ENCODE results near the gene CCSAP.
A peak's percentile ranks its signal among the peaks of the same experiment; 100 is the strongest.

CCSAP gene

DNA sequence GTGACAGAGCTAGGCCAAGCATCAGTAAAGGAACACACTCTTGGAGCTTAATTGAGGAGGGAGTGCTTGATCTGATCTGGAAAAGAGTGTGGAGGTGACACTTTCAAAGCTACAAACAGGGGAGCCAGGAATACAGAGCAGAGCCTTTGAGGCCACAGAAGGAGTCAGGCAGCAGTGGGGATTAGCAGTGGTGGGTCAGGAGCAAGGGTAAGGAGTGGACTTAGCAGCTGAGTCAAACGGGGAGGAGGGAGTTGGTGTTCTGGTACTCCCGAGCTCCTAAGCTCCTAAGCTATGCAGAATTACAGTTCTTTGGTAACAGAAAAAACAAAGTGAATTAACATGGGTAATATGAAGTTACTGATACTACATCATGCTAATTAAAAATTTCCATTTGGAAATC, 57.4 kb downstream of the CCSAP start:
- DNase-seq: no peak

- DNase-seq: no peak
Observed at GRCh38 chr1:229284887-229285286, 58.0 kb downstream of the CCSAP start.

DNA sequence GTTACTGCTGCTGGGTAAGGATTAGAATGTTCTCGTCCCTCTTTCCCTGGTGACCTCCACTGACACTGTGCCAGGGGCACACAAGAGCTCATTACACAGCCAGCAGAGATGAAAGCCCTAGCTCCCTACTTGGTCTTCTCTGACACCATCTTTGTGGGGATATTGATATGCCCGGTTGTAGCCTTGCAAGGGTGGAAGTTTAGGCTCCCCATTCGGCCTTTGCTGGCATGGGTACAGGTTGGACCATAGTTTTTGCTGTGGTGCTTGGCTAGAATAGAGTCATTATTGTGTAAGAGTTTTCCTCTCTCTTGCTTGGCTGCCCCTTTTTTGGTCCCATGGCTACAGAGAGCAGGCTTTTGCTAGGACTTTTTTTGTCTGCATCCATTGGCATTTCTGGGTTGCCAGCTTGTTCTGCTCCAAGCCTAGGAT, 59.6 kb downstream of the CCSAP start:
- DNase-seq: no peak

DNA sequence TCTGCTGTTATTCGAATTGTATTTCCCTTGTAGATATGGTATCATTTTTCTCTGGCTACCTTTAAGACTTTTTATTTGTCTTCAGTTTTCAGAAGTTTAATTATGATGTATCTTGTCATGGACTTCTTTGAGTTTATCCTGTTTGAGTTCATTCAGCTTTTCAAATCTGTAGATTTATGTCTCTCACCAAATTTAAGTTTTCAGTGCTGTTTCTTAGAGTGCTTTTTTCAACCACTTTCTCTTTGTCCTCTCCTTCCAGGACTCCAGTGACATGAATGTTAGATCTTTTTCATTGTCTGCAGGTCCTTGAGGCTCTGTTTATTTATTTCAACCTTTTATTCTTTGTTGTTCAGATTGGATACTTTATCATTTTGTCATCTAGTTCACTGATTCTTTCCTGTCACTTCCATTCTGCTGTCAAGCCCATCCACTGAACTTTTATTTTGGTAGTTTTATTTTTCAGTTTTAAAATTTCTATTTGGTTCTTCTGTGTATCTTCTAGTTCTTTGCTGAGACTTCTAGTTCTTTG, 60.5 kb downstream of the CCSAP start:
- DNase-seq: no peak

- DNase-seq: no peak
Observed at GRCh38 chr1:229281339-229281926, 61.4 kb downstream of the CCSAP start.

- peak; percentile 74 for DNase-seq
Observed at GRCh38 chr1:229280921-229281320, 61.9 kb downstream of the CCSAP start.

- DNase-seq: no peak
Observed at GRCh38 chr1:229280037-229280828, 62.6 kb downstream of the CCSAP start.

DNA sequence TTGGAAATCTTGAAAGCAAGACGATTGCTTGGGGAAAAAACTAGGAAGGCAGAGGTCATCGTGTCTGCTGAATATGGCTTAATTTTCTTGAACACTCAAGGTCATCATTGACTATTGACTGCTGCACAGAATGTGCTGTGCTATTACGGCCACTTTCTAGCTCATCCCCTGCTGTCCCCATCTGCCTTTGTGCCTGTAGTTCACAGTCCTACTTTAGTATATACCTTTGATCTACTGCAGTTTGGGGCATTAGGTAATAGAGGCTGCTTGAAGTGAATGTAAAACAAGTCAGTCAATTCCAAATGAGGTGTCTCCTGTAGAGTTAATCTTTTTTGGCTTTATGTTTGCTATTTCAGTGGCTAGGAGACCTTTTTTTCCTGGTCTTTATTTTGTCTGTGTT, 63.6 kb downstream of the CCSAP start:
- DNase-seq: no peak

DNA sequence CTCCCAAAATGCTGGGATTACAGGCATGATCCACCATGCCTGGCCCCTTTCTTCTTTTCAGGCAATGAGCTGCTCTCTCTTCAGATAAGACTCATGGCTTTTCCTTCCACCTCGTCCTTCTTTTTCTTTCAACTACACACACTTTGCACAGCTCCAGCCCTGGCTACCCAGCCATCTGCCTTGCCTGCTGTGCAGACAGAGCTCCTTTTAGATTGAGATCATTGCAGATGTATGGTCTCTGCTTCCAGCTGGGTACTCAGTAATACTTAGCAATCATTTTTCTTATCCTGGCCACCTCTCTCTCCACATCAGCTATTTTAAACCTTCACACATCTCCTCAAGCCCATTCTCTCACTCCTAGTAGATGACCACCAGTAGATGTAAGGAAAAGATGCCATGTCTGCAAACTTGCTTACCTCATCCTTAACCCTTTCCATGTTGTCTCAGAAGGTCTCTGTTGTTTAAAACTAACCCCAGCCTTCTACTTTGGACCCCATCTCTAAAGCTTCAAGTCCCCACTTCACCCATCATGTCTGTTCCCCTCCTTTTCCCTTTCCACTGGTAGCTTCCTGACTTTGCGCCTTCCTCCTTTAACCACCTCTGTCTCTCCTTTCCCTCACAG, 64.6 kb downstream of the CCSAP start:
- no peak for DNase-seq

DNA sequence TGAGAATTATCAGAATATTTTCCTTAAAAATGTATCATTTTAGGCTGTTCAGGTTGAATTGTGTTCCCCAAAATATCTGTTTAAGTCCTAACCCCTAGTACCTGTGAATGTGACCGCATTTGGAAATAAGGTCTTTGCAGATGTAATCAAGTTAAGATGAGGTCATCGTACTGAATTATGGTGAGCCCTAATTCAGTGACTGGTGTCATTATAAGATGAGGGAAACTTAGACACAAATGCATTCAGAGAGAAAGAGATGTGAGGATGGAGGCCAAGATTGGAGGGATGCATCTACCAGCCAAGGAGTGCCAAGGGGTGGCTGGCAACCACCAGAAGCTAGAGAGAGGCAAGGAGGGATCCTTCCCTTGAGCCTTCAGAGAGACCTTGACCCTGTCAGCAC, 67.8 kb downstream of the CCSAP start:
- DNase-seq: no peak

DNA sequence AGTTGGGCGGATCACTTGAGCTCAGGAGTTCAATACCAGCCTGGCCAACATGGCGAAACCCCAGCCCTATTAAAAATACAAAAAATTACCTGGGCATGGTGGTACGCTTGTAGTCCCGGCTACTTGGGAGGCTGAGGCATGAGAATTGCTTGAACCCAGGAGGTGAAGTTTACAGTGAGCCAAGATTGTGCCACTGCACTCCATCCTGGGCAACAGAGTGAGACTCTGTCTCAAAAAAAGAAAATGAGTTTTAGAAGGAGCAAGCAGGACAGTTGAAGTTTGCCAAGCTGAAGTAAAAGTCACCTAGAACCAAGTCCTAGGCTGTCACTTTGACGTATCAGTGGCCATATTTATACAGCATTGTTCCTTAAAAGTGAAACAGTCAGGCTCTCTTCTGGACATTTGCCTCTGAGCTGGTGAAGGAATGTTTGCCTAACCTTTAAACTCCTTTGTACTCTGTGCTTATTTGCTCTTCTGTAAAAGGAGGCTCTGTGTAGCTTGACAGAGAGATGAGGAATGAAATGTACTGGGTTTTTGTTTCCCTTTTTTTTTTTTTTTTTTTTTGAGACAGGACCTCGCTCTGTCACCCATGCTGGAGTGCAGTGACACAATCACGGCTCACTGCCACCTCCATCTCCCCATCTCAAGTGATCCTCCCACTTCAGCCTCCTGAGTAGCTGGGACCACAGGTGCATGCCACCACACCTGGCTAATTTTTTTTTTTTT, 69.2 kb downstream of the CCSAP start:
- no peak for DNase-seq

DNA sequence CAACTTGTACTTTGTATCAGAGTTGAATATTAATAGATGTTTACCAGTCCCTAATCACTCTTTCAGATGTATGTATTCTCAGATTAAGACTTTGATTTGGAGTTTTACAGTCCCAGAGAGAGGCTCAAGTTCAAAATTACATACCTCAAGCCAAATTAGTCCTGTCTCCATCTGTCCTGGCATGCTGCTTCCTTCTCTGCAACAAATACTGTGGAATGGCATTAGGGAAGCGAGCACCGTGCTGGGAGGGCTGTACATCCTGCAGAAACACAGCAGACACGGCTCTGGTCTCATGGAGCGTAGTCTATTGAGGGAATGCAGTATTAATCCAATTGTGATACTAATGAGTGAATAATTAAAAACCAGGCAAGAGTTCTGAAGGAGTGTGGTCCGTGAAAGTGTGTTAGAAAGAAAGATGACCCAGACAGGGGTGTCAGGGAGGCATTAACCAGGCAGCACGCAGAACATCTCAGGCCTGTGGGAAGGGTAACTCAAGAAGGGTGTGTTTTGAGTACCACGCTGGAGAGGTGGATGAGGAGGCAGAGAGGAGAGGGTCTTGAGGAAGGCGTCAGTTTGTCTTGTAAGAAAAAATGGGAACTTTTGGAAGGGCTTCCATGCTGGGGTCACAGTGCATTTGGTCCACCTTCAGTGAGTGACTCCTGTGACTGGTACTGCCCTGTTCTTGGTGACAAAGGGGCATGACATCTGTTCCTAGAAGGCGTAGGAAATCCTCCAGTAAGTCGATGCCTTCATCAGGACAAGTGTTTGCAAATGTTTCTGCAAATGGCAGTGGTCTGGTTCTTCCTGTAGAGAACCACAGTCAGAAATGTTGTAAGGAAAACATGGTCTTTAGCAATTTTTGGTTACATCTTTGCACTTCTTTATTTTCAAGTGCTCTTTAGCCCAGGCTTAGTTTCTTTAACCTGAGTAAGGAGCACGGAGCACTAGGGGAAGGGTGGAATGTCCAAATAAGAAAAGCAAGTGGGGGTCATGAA, 70.4 kb downstream of the CCSAP start:
- DNase-seq: no peak

DNA sequence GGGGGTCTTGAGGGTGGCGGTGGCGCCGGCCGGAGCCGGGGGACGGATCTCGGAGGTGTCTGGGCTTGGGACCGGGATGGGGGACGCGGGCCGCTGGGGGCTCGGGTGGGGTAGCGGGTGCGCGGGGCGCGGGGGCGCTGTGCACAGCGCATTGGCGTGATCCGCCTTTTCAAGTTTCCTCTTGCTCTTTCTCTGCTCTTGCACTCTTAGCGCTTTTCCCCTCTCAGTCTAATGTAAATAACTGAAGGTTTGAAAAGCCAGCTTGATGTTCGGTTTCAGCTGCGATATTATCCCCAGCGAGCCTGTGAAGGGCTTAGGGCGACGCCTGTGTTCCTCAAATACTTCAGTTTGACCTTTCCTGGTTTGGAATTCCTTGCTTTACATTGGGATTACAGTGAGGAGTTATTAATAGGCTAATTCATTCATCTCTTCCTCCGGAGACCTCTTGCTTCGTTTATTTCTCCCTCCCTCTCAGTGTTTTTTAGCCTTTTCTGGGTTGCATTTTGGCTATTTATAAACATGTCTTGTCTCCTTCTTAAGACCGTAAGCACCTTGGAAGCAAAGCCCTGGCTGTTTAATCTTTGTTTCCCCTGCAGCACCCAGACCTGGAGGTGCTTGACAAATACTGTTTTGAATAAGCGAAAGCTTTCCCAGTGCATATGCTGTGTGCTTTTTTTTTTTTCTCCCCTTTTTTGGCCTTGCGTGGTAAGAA, 71.2 kb downstream of the CCSAP start:
- peak; percentile 48 for DNase-seq

Measured in activated CD4-positive, alpha-beta T cell treated with anti-CD3 and anti-CD28 coated beads, Interleukin-2, Interleukin-6, amounts not matched to agents 100 ng/mL and 50 ng/mL, durations not matched to agents 16 hours and 8 hours (primary cell).